ENCODE results near the gene PRR14.

- no peak for TF ChIP-seq CTCF (IDR thresholded peaks at IDR 0.05 in 4 of 5, conservative IDR thresholded peaks at IDR 0.05 in 1 of 5)
- TF ChIP-seq POLR2A (IDR thresholded peaks at IDR 0.05): no peak
These were observed 30.6 kb upstream of the PRR14 start for GRCh38 chr16:30620169-30620568.
